ENCODE data around the gene CASK. TPM values are rescaled to one million over a fixed set of nuclear protein-coding genes. Genes with fewer than 3 reads are reported as not detected.
"Not testable (repeated sequence)": the region's sequence is repeated elsewhere in the genome, so short reads cannot be mapped to it uniquely, and the experiment has no call there.

CASK gene
- total RNA-seq, 4 donors from 2014 or later, result 46.9 to 123 (median 78.8) TPM

GRCh38 chrX:41688156-41688555 is 235.2 kb downstream of the CASK start:
- TF ChIP-seq POLR2A (IDR thresholded peaks at IDR 0.05), result no peak
- TF ChIP-seq, protein P1, sequence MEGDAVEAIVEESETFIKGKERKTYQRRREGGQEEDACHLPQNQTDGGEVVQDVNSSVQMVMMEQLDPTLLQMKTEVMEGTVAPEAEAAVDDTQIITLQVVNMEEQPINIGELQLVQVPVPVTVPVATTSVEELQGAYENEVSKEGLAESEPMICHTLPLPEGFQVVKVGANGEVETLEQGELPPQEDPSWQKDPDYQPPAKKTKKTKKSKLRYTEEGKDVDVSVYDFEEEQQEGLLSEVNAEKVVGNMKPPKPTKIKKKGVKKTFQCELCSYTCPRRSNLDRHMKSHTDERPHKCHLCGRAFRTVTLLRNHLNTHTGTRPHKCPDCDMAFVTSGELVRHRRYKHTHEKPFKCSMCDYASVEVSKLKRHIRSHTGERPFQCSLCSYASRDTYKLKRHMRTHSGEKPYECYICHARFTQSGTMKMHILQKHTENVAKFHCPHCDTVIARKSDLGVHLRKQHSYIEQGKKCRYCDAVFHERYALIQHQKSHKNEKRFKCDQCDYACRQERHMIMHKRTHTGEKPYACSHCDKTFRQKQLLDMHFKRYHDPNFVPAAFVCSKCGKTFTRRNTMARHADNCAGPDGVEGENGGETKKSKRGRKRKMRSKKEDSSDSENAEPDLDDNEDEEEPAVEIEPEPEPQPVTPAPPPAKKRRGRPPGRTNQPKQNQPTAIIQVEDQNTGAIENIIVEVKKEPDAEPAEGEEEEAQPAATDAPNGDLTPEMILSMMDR (IDR thresholded peaks at IDR 0.05), result no peak
- no peaks in the 10 kb centered on the region for H3K27me3 ChIP-seq
- DNase-seq, result no peak
- H3K9me3 ChIP-seq, result no peaks in the 10 kb centered on the region
- H3K4me1 ChIP-seq, result no peaks in the 10 kb centered on the region
- no peaks in the 10 kb centered on the region for H3K36me3 ChIP-seq
- no peak overlapping the region for H3K4me3 ChIP-seq
- no peak overlapping the region for H3K27ac ChIP-seq

GRCh38 chrX:41686788-41687187 is 236.6 kb downstream of the CASK start:
- no peaks in the 10 kb centered on the region for H3K9me3 ChIP-seq
- no peak overlapping the region for H3K4me3 ChIP-seq
- H3K4me1 ChIP-seq, result no peaks in the 10 kb centered on the region
- H3K27ac ChIP-seq, result no peak overlapping the region
- H3K36me3 ChIP-seq, result no peaks in the 10 kb centered on the region
- DNase-seq, result no peak
- no peak for TF ChIP-seq POLR2A (IDR thresholded peaks at IDR 0.05)
- TF ChIP-seq, protein P1 (IDR thresholded peaks at IDR 0.05), result no peak
- H3K27me3 ChIP-seq, result no peaks in the 10 kb centered on the region

- Histone ChIP-seq H3K9me3 (no peaks in the 10 kb centered on the region), H3K27me3 (no peaks in the 10 kb centered on the region), H3K36me3 (no peaks in the 10 kb centered on the region), H3K4me1 (no peaks in the 10 kb centered on the region), H3K27ac (no peak overlapping the region), H3K4me3 (no peak overlapping the region)
- no peak for DNase-seq
- no peak for TF ChIP-seq POLR2A (IDR thresholded peaks at IDR 0.05)
- TF ChIP-seq, protein P1 (IDR thresholded peaks at IDR 0.05), result no peak
Measured at GRCh38 chrX:41684940-41685339, 238.4 kb downstream of the CASK start.

GRCh38 chrX:41684138-41684537 is 239.2 kb downstream of the CASK start:
- Histone ChIP-seq H3K36me3 (no peaks in the 10 kb centered on the region), H3K27ac (no peak overlapping the region), H3K4me3 (no peak overlapping the region), H3K27me3 (no peaks in the 10 kb centered on the region), H3K9me3 (no peaks in the 10 kb centered on the region), H3K4me1 (no peaks in the 10 kb centered on the region)
- DNase-seq, result no peak
- TF ChIP-seq POLR2A (IDR thresholded peaks at IDR 0.05), result no peak
- TF ChIP-seq, protein P1 (IDR thresholded peaks at IDR 0.05), result no peak

GRCh38 chrX:41677183-41678060 is 245.9 kb downstream of the CASK start:
- no peaks in the 10 kb centered on the region for H3K9me3 ChIP-seq
- no peak for TF ChIP-seq POLR2A (IDR thresholded peaks at IDR 0.05)
- TF ChIP-seq, protein P1 (IDR thresholded peaks at IDR 0.05), result no peak
- H3K36me3 ChIP-seq, result no peaks in the 10 kb centered on the region
- no peaks in the 10 kb centered on the region for H3K4me1 ChIP-seq
- no peak overlapping the region for H3K27ac ChIP-seq
- H3K4me3 ChIP-seq, result no peak overlapping the region
- no peak for DNase-seq
- no peaks in the 10 kb centered on the region for H3K27me3 ChIP-seq

DNA sequence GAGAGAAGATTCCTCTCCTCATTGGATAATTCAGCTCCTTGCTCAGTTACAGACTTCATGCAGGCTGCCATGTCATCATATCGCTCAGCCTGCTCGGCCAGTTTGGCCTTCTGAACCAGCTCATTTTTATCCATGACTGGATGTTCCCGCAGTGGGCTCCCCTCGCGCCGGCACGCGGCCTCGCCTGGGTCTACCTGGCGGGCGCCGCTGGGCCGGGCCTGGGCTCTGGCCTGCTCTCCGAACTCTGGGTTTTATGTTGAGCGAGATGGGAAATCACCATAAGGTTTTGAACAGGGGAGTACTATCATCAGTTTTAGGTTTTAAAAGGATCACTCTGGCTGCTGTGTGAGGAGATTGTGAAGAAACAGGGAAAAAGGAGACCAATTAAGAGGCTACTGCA is 247.0 kb downstream of the CASK start:
- H3K4me3 ChIP-seq, H3K36me3 ChIP-seq, H3K27me3 ChIP-seq, H3K4me1 ChIP-seq, H3K9me3 ChIP-seq, DNase-seq, H3K27ac ChIP-seq: not testable (repeated sequence)

Data from Peyer's patch (tissue), 4 donors.